Measurements from ENCODE around the gene CAPN8.
A peak's percentile ranks its signal among the peaks of the same experiment; 100 is the strongest.

The CAPN8 gene

DNA sequence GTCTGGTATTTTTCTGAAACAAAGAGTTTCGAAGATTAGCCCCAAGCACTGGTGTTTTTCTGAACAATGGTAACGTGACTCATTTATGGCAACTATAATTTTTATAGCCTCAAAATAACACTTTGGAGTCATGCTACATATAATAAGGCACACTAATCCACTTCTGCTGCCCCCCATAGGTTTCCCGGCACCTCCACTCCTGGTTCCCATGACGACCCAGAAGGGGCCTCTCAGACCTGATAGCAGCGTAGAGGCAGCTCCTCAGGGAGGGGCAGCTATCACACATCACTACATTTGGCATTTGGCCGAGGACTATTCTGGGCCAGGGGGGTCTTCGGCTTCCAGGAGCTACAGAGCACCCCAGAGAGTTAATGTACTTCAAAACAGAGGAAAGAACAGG is 23.3 kb downstream of the CAPN8 start:
- no peak overlapping the region for H3K4me2 ChIP-seq

DNA sequence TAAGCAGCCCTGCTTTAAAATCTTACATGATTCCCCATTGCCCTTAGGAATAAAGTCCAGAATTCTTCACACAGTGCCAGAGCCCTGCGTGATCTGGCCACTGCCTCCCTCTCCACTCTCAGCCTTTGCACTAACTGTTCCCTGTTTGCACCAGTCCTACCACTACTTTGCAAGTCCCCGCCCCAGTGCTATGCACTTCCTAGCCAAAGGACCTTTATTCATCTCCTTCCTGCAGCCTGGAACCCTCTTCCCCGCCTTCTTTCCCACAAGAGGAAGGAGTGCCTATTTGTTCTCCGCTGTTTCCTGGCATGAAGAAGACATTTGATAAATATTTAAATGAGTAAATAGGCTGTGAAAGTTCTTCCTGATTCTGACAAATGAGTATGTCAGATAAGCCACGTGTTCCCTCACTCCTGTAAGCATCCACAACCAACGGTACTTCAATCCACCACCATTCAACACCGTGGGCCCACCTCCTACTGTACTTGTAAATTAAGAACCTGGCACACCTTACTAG is 23.9 kb downstream of the CAPN8 start:
- Histone ChIP-seq H3K9ac (no peak overlapping the region), H3K27me3 (no peaks in the 10 kb centered on the region), H3K27ac (no peak overlapping the region), H3K9me3 (peaks cover 9% of the 10 kb centered on the region), H4K20me1 (no peaks in the 10 kb centered on the region), H3K4me1 (peaks cover 8% of the 10 kb centered on the region), H3K4me2 (no peak overlapping the region), H3K4me3 (no peak overlapping the region), H3K36me3 (no peaks in the 10 kb centered on the region)
- no peak for TF ChIP-seq Cebpa-rat (IDR thresholded peaks at IDR 0.05)

More for the DNA sequence above, 23.3 kb downstream of the CAPN8 start:
- no peaks in the 10 kb centered on the region for H3K36me3 ChIP-seq
- H4K20me1 ChIP-seq, result no peaks in the 10 kb centered on the region
- TF ChIP-seq Cebpa-rat (IDR thresholded peaks at IDR 0.05), result no peak
- no peak overlapping the region for H3K9ac ChIP-seq
- no peak overlapping the region for H3K27ac ChIP-seq
- peaks cover 12% of the 10 kb centered on the region for H3K4me1 ChIP-seq
- H3K27me3 ChIP-seq, result no peaks in the 10 kb centered on the region
- peaks cover 9% of the 10 kb centered on the region for H3K9me3 ChIP-seq
- no peak overlapping the region for H3K4me3 ChIP-seq

DNA sequence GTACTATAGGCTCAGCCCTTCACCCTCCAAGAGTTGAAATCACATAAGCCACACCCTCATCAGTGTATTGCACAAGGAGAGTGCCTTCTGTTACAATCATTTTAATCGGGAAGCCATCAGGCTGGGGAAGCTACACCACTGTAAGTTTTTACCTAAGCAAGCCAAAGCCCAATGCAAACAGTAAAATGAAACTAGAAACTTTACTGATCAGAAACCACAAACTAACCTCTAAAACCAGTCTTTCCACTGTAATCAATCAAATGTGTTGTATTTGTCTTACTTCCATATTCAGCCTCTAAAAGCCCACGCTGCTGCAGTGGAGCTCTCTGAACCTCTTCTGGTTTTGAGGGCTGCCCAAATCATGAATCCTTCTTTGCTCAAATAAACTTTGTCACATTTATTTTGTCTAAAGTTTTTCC is 26.2 kb downstream of the CAPN8 start:
- Histone ChIP-seq H3K9me3 (peaks cover 12% of the 10 kb centered on the region), H3K4me3 (no peak overlapping the region), H3K9ac (no peak overlapping the region), H3K27me3 (no peaks in the 10 kb centered on the region), H3K4me2 (no peak overlapping the region), H3K4me1 (no peaks in the 10 kb centered on the region), H3K36me3 (no peaks in the 10 kb centered on the region), H4K20me1 (no peaks in the 10 kb centered on the region), H3K27ac (no peak overlapping the region)
- TF ChIP-seq Cebpa-rat (IDR thresholded peaks at IDR 0.05), result no peak

DNA sequence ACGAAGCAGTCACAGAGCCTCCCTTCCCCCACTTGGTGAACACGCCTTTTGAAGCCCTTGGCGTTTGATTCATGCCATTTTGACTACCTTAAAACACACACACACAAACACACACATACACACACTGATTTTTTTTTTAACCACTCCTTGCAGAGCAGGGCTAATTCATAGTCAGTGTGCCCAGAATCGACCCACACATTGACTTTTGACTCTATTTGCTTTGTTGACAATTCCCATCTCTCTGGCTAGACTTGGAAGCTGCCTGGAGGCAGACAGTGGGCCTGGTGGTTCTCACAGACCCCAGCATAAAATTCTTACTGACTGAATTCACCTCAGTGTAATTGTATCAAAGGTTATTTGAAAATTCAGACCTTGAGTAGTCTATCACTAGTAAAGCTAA is 30.3 kb downstream of the CAPN8 start:
- Histone ChIP-seq H3K9me3 (peaks cover 17% of the 10 kb centered on the region), H3K4me3 (no peak overlapping the region), H3K4me1 (peaks cover 15% of the 10 kb centered on the region), H4K20me1 (no peaks in the 10 kb centered on the region), H3K36me3 (no peaks in the 10 kb centered on the region), H3K4me2 (no peak overlapping the region), H3K9ac (no peak overlapping the region), H3K27ac (no peak overlapping the region), H3K27me3 (no peaks in the 10 kb centered on the region)
- TF ChIP-seq Cebpa-rat (IDR thresholded peaks at IDR 0.05), result no peak

DNA sequence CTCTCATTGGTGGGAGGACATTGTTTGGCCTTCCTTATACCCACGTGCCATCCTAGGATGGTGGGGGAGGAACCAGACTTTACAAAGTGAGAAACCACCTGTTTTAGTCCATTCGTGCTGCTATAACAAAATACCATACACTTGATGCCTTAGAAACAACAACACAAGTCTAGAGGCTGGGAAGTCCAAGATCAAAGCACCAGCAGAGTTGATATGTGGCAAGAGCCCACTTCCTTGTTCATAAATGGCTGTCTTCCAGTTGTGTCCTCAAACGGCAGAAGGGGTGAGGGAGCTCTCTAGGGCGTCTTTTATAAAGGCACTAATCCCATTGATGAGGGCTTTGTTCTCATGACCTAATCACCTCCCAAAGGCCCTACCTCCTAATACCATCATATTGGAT is 31.1 kb downstream of the CAPN8 start:
- no peak overlapping the region for H3K27ac ChIP-seq
- H3K36me3 ChIP-seq, result no peaks in the 10 kb centered on the region
- peaks cover 15% of the 10 kb centered on the region for H3K4me1 ChIP-seq
- H3K4me2 ChIP-seq, result no peak overlapping the region
- no peak overlapping the region for H3K9ac ChIP-seq
- H3K27me3 ChIP-seq, result no peaks in the 10 kb centered on the region
- H3K9me3 ChIP-seq, result peaks cover 11% of the 10 kb centered on the region
- H3K4me3 ChIP-seq, result no peak overlapping the region
- H4K20me1 ChIP-seq, result no peaks in the 10 kb centered on the region
- no peak for TF ChIP-seq Cebpa-rat (IDR thresholded peaks at IDR 0.05)

DNA sequence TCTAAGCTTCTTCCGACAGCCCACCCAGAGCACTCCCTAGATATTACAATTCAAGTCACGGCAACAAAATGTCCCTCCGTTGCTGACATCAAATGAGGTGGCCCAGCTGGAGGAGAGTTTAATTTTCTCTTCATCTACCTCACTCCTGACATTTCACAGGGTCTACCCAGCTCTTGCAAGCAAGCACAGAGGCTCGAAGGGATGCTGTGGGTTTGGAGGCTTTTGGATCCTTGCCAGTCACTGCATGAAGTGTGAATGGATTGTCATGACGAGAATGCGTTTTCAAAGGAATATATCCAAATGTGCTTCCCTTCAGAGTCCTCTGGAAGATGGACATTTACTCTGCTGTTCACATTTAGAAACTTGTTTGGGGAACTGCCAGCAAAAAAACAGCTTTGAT is 33.5 kb downstream of the CAPN8 start:
- Histone ChIP-seq H3K4me3 (no peak overlapping the region), H3K27ac (no peak overlapping the region), H3K9me3 (peaks cover 8% of the 10 kb centered on the region), H3K36me3 (no peaks in the 10 kb centered on the region), H3K27me3 (no peaks in the 10 kb centered on the region), H3K9ac (no peak overlapping the region), H3K4me2 (peak overlapping the region; percentile 21), H3K4me1 (peaks cover 15% of the 10 kb centered on the region), H4K20me1 (no peaks in the 10 kb centered on the region)
- TF ChIP-seq Cebpa-rat (IDR thresholded peaks at IDR 0.05), result no peak

DNA sequence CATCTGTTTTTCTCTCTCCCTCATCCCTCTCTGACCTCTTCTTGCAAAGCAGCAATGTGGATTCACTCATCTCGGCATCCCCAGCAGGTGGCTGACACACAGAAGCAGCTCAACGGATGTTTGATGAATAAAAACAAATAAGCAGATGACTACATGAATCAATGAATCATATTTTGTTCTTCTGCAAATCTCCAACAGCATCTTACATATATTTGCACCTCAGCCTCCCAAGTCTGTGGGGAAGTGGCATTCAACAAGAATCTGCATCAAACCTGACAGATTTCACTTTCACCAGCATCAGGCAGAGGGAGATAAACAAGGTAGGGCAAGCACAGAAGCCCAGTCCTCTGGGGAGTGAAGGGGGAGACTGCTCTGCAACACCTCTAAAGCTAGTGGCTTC is 34.0 kb downstream of the CAPN8 start:
- peaks cover 15% of the 10 kb centered on the region for H3K4me1 ChIP-seq
- no peak overlapping the region for H3K27ac ChIP-seq
- no peaks in the 10 kb centered on the region for H3K27me3 ChIP-seq
- no peak overlapping the region for H3K4me3 ChIP-seq
- no peak for TF ChIP-seq Cebpa-rat (IDR thresholded peaks at IDR 0.05)
- H3K9ac ChIP-seq, result no peak overlapping the region
- no peaks in the 10 kb centered on the region for H4K20me1 ChIP-seq
- H3K36me3 ChIP-seq, result no peaks in the 10 kb centered on the region
- peak overlapping the region; percentile 21; the same call in 1 of the 2 replicates for H3K4me2 ChIP-seq
- peaks cover 8% of the 10 kb centered on the region for H3K9me3 ChIP-seq

DNA sequence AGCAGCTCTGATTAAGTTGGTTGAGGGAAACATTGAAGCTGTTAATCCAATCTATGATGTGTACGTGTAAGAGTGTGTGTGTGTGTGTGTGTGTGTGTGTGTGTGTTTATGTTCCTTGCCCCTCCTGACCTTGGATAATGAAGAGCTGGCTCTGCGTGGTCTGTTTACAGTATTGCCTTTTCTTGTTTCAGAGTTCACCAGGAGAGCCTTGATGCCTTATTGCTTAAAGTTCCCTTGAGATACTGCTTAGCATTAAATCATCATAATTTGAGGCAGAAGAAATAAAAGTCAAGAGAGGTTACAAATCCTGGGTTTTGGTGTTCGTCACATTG is 36.4 kb downstream of the CAPN8 start:
- H3K4me3 ChIP-seq, result no peak overlapping the region
- no peak overlapping the region for H3K9ac ChIP-seq
- H3K9me3 ChIP-seq, result peaks cover 2% of the 10 kb centered on the region
- H3K4me2 ChIP-seq, result no peak overlapping the region
- no peak overlapping the region for H3K27ac ChIP-seq
- no peaks in the 10 kb centered on the region for H3K27me3 ChIP-seq
- H3K4me1 ChIP-seq, result peaks cover 15% of the 10 kb centered on the region
- no peaks in the 10 kb centered on the region for H4K20me1 ChIP-seq
- no peaks in the 10 kb centered on the region for H3K36me3 ChIP-seq
- no peak for TF ChIP-seq Cebpa-rat (IDR thresholded peaks at IDR 0.05)

DNA sequence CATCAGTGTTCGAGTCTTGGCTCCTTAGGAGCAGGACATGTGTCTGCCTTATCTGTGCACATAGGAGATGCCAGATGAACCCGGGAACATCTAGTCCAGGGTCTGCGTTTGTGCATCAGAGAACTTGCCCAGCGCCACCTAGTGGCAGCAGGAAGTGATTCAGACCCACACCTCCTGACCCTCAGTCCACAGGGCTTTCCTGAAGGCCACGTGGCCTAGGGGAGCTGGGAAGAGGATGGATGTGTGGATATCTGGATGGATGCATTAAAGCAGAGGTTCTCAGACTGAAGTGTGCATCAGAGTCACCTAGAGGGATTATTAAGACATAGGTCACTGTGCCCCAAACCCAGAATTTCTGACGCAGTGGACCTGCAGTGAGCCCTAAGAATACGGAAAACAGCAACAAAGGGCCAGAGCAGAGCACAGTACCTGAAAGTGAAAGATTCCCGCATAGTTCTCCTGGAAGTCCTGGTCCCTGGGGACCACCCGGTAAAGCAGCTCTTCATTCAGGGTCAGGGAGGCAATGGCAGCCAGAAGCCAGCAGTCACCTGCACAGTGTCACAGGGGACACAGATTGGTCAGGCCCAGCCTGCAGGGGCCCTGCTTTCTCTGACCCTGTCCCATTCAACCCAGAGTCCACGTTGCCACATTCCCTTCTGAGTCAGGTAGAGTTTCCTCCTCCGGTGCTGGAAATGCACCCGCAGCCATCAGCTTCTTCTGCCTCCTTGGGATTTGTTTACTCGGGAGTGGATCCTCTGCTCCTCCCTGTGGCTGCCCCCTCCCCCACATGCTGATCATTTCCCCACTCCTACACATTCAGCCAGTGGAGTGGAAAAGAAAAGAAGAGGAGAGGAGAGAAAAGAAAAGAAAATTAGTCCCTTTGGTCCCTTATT is 37.0 kb downstream of the CAPN8 start:
- Histone ChIP-seq H3K27me3 (no peaks in the 10 kb centered on the region), H4K20me1 (no peaks in the 10 kb centered on the region), H3K4me1 (peaks cover 15% of the 10 kb centered on the region), H3K4me2 (no peak overlapping the region), H3K27ac (no peak overlapping the region), H3K9me3 (no peaks in the 10 kb centered on the region), H3K36me3 (no peaks in the 10 kb centered on the region), H3K9ac (no peak overlapping the region), H3K4me3 (no peak overlapping the region)
- TF ChIP-seq Cebpa-rat (IDR thresholded peaks at IDR 0.05), result no peak

DNA sequence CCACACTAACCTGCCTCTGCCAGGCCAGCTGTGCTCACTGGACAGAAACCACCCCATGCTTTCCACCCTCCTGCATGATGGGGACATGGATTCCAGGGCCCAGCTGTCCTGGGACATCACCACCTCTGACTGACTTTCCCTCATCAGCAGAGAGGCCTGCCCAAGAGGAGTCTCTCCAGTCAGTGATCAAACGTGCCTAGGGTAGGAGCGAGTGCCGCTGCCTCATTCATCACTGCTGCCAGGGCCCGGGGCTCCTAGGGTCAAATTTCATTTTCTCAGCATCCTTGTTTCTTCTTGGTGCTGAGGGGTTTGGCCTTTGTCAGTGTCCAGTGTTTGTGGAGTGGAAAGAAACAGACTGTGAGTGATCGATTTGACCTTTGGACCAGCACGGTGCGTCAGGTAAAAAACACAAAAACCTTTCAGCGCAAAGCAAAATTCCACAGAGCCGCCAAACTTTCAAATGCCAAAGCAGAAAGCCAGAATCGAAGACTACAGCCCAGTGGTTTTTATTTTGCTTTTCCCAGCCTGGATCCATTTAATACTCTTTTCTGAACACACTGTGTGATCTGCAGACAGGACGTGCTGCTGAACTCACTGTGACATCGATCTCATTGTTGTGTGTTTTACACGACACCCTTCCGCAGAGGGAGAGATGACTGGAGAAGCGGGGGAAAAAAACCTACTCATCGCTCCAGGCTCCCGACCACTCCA is 43.2 kb downstream of the CAPN8 start:
- Histone ChIP-seq H3K27me3 (no peaks in the 10 kb centered on the region), H3K27ac (no peak overlapping the region), H4K20me1 (no peaks in the 10 kb centered on the region), H3K4me2 (0 out of 2 replicates have a peak overlapping the region, but pooled peaks have one; percentile 12), H3K36me3 (no peaks in the 10 kb centered on the region), H3K9me3 (no peaks in the 10 kb centered on the region), H3K4me1 (peaks cover 43% of the 10 kb centered on the region), H3K4me3 (no peak overlapping the region), H3K9ac (no peak overlapping the region)
- no peak for TF ChIP-seq Cebpa-rat (IDR thresholded peaks at IDR 0.05)
